Osteoblast (primary cell): ENCODE measurements around the gene SYNGR3. TPM values are rescaled to one million over a fixed set of nuclear protein-coding genes. Genes with fewer than 3 reads are reported as not detected.
"Not testable (repeated sequence)": the region's sequence is repeated elsewhere in the genome, so short reads cannot be mapped to it uniquely, and the experiment has no call there.

Experiments used
- DNase-seq: peaks from one replicate; pipeline ENCODE4 v3.0.0; 2011; ENCODE audit warnings: low spot score, mixed read lengths; ENCODE audit not compliant: insufficient read length; ENCODE audit errors: missing footprints
- H2AFZ ChIP-seq: 2 replicates; pipeline ENCODE4 v1.6.0; 2011; ENCODE audit warnings: mild to moderate bottlenecking, low read length
- H3K27ac ChIP-seq: 2 replicates; pipeline ENCODE4 v1.5.1; 2011; ENCODE audit warnings: mild to moderate bottlenecking, low read depth, low read length, moderate library complexity
- H3K27me3 ChIP-seq: 2 replicates; pipeline ENCODE4 v1.6.0; 2012; ENCODE audit warnings: mild to moderate bottlenecking, control low read depth, inconsistent platforms, low read length, moderate library complexity; ENCODE audit not compliant: insufficient read depth
- H3K36me3 ChIP-seq: 2 replicates; pipeline ENCODE4 v1.5.1; 2011; ENCODE audit warnings: mild to moderate bottlenecking, low read length, control low read depth, moderate library complexity; ENCODE audit not compliant: insufficient read depth
- H3K4me1 ChIP-seq: 2 replicates; pipeline ENCODE4 v1.5.1; 2011; ENCODE audit warnings: mild to moderate bottlenecking, low read length, control low read depth, moderate library complexity; ENCODE audit not compliant: insufficient read depth
- H3K4me2 ChIP-seq: 2 replicates; pipeline ENCODE4 v1.6.0; 2011; ENCODE audit warnings: mild to moderate bottlenecking, low read length; ENCODE audit not compliant: insufficient read depth
- H3K4me3 ChIP-seq: fragments of 200-600 bp; sonication (generic); 3 replicates; pipeline ENCODE4 v1.5.1; 2012; ENCODE audit warnings: mild to moderate bottlenecking, low read length, inconsistent platforms; ENCODE audit not compliant: insufficient read depth
- H3K79me2 ChIP-seq: 2 replicates; pipeline ENCODE4 v1.6.0; 2012; ENCODE audit warnings: mild to moderate bottlenecking, low read length, control low read depth, inconsistent platforms; ENCODE audit not compliant: insufficient read depth
- H3K9me3 ChIP-seq: 2 replicates; pipeline ENCODE4 v1.5.1; 2011; ENCODE audit warnings: low read depth, low read length, control low read depth
- H4K20me1 ChIP-seq: 2 replicates; pipeline ENCODE4 v1.6.0; 2012; ENCODE audit warnings: mild to moderate bottlenecking, low read length, control low read depth; ENCODE audit not compliant: insufficient read depth
- CTCF ChIP-seq: IDR thresholded peaks from 2 replicates; pipeline ENCODE4 v1.5.1; 2011; ENCODE audit warnings: mild to moderate bottlenecking, low read depth, low read length, moderate library complexity; ENCODE audit errors: extremely low read depth
- total RNA-seq: library from RNA; depleted of rRNA; stranded (reverse); fragments of >200 nt; gene quantifications from 2 replicates; pipeline ENCODE4 v1.2.3, GENCODE V29; 2012

SYNGR3 gene
- total RNA-seq, 1 donor = under 0.01 TPM

- H4K20me1 ChIP-seq = peaks cover 40% of the 10 kb centered on the region
- H3K4me2 ChIP-seq = peak within 1 kb of the TSS; percentile 98
- no peak for TF ChIP-seq CTCF
- no peaks in the 10 kb centered on the region for H3K9me3 ChIP-seq
- no peaks in the 10 kb centered on the region for H3K27me3 ChIP-seq
- H3K36me3 ChIP-seq = no peaks in the 10 kb centered on the region
- peaks cover 55% of the 10 kb centered on the region for H3K79me2 ChIP-seq
- DNase-seq = peak; percentile 100
- peak within 1 kb of the TSS; percentile 88 for H3K27ac ChIP-seq
- H2AFZ ChIP-seq = peak within 1 kb of the TSS; percentile 84
- H3K4me3 ChIP-seq = peak within 1 kb of the TSS; percentile 82
- peaks cover 26% of the 10 kb centered on the region for H3K4me1 ChIP-seq
These were observed 20.2 kb downstream of the SYNGR3 start, which contains the start of gene ZNF598 for GRCh38 chr16:2009791-2010510. TSS of gene ZNF598 (minus strand) at chr16:2009821.

GRCh38 chr16:2011726-2012125 lies 22.0 kb downstream of the SYNGR3 start:
- H3K9me3 ChIP-seq, H3K27ac ChIP-seq, H3K4me2 ChIP-seq, DNase-seq, H3K4me3 ChIP-seq, H3K36me3 ChIP-seq, H2AFZ ChIP-seq, H3K27me3 ChIP-seq: not testable (repeated sequence)
- Histone ChIP-seq H3K79me2 (peaks cover 37% of the 10 kb centered on the region), H3K4me1 (peaks cover 26% of the 10 kb centered on the region), H4K20me1 (peaks cover 23% of the 10 kb centered on the region)

GRCh38 chr16:2013527-2013926 lies 23.8 kb downstream of the SYNGR3 start:
- Histone ChIP-seq H3K27ac (no peak overlapping the region), H3K27me3 (peaks cover under 1% of the 10 kb centered on the region), H4K20me1 (peaks cover 6% of the 10 kb centered on the region), H3K36me3 (no peaks in the 10 kb centered on the region), H3K79me2 (peaks cover 19% of the 10 kb centered on the region), H3K4me1 (peaks cover 10% of the 10 kb centered on the region), H3K9me3 (no peaks in the 10 kb centered on the region), H2AFZ (no peak overlapping the region), H3K4me2 (no peak overlapping the region), H3K4me3 (no peak overlapping the region)
- DNase-seq = no peak
- no peak for TF ChIP-seq CTCF

GRCh38 chr16:2015117-2015946 lies 25.6 kb downstream of the SYNGR3 start:
- no peaks in the 10 kb centered on the region for H3K9me3 ChIP-seq
- DNase-seq = no peak
- no peak overlapping the region for H2AFZ ChIP-seq
- peaks cover 4% of the 10 kb centered on the region for H3K4me1 ChIP-seq
- no peak overlapping the region for H3K4me3 ChIP-seq
- H3K79me2 ChIP-seq = peaks cover 3% of the 10 kb centered on the region
- TF ChIP-seq CTCF = no peak
- H3K27me3 ChIP-seq = peaks cover 14% of the 10 kb centered on the region
- H3K27ac ChIP-seq = no peak overlapping the region
- H3K36me3 ChIP-seq = no peaks in the 10 kb centered on the region
- H4K20me1 ChIP-seq = no peaks in the 10 kb centered on the region
- H3K4me2 ChIP-seq = no peak overlapping the region
